ENCODE data around the gene LY6G6C. TPM values are rescaled to one million over a fixed set of nuclear protein-coding genes. Genes with fewer than 3 reads are reported as not detected.

Gene LY6G6C
- total RNA-seq, 1 experiment from 2014 or later = not detected

- Histone ChIP-seq H3K23me2 (ENCODE audit: insufficient read length, low read depth, low read length, poor library complexity, severe bottlenecking) (peaks cover 18% of the 10 kb centered on the region), H4K91ac (ENCODE audit: insufficient read length, low read depth, low read length) (no peak overlapping the region), H3K23ac (ENCODE audit: insufficient read length, low read depth, low read length) (no peak overlapping the region), H2BK20ac (ENCODE audit: low read depth, low read length, poor library complexity, severe bottlenecking) (no peak overlapping the region), H3K79me1 (ENCODE audit: insufficient read depth, low read depth, low read length, poor library complexity, severe bottlenecking) (no peaks in the 10 kb centered on the region), H2AK5ac (ENCODE audit: insufficient read length, low read length) (no peak overlapping the region), H2BK120ac (ENCODE audit: low read depth, low read length, poor library complexity, severe bottlenecking) (no peak overlapping the region), H2BK12ac (ENCODE audit: insufficient read length, low read depth, low read length) (no peak overlapping the region), H4K8ac (replicated peaks; ENCODE audit: insufficient read length, low read depth, low read length) (no peak overlapping the region), H3K27me3 (ENCODE audit: insufficient read depth, low read length) (no peaks in the 10 kb centered on the region; the same call in 1 of the 2 replicates), H2BK15ac (ENCODE audit: low read depth, low read length) (no peak overlapping the region), H3K56ac (ENCODE audit: insufficient read length, low read depth, low read length) (no peak overlapping the region), H3T11ph (ENCODE audit: low read length) (no peak overlapping the region), H3K9ac (ENCODE audit: extremely low read depth, insufficient read length, low read length) (no peak overlapping the region), H3K27ac (ENCODE audit: insufficient read length, low read depth, low read length) (no peak overlapping the region), H3K9me3 (ENCODE audit: control insufficient read depth, low read depth, low read length) (no peaks in the 10 kb centered on the region), H3K14ac (ENCODE audit: insufficient read depth, low read length) (no peak overlapping the region), H2BK5ac (ENCODE audit: insufficient read length, low read length) (no peak overlapping the region), H2AFZ (ENCODE audit: low read length) (no peak overlapping the region), H3K4ac (ENCODE audit: low read depth, low read length) (no peak overlapping the region), H3K79me2 (ENCODE audit: insufficient read depth, low read length) (no peaks in the 10 kb centered on the region), H3K4me2 (ENCODE audit: insufficient read depth, insufficient read length, low read length) (peak overlapping the region; percentile 51), H3K4me1 (ENCODE audit: insufficient read depth, low read length) (no peaks in the 10 kb centered on the region), H4K20me1 (ENCODE audit: control insufficient read depth, insufficient read depth, insufficient read length) (no peaks in the 10 kb centered on the region), H4K5ac (ENCODE audit: insufficient read length, low read depth, low read length) (no peak overlapping the region), H3K18ac (ENCODE audit: insufficient read length, low read depth, low read length) (no peak overlapping the region)
- peaks cover 26% of the 10 kb centered on the region for H3K27me3 Mint-ChIP-seq (ENCODE audit: low read depth)
- peak overlapping the region; percentile 76 to 89 for H3K4me3 Mint-ChIP-seq
- no peaks in the 10 kb centered on the region; a peak in 3 of 5 replicates for H3K9me3 Mint-ChIP-seq
- peaks cover 25 to 30% of the 10 kb centered on the region in 2 experiments for H3K4me1 Mint-ChIP-seq
- peaks cover 4 to 31% (median 20%) of the 10 kb centered on the region in 3 experiments for H3K36me3 Mint-ChIP-seq (ENCODE audit: insufficient read depth in 1 of 3, low read depth in 3 of 3)
- no peak for TF ChIP-seq CTCF (conservative IDR thresholded peaks at IDR 0.05)
- H3K27ac Mint-ChIP-seq = peak overlapping the region in 2 of 3 experiments; percentile 67 to 98; a peak in 5 of 7 replicates
- peak; percentile 60 for DNase-seq
- no CpG with 5 or more reads among the region's 13 CpGs for WGBS (ENCODE audit: extremely low coverage, insufficient read length, low lambda C conversion rate)
Measured at GRCh38 chr6:31683591-31683990, 38.0 kb downstream of the LY6G6C start.

Data from H9 (cell line).